ENCODE measurements around the gene CCR3.

Gene CCR3

DNA sequence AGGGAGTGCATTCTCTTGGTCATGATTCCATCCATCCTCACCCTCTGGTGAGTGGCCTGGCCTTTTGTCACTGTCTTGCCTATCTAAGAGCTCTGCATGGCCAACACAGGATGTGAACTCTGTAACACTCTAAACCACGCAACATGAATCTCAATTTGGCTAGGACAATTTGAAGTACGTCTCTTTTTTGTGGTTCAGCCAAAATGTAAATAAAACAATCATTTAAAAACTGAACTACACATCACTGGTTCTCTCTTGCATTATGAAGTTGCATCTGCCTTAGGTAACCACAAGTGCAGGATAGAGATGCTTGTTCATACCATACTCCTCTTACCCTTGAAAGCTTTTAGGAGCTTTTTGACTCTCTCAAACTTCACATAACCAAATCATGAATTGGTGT, 27.3 kb downstream of the CCR3 start:
- Histone ChIP-seq H3K9me3 (ENCODE audit: control insufficient read depth in 2 of 2, low read length in 2 of 2) (no peaks in the 10 kb centered on the region), H3K27me3 (ENCODE audit: control insufficient read depth in 2 of 2, insufficient read depth in 2 of 2, low read length in 2 of 2) (no peaks in the 10 kb centered on the region), H3K27ac (ENCODE audit: low read depth in 2 of 2, low read length in 2 of 2) (no peak overlapping the region), H3K36me3 (ENCODE audit: control insufficient read depth in 2 of 2, insufficient read depth in 2 of 2, low read length in 2 of 2) (no peaks in the 10 kb centered on the region), H3K4me3 (ENCODE audit: low read length in 2 of 2) (no peak overlapping the region), H3K9ac (ENCODE audit: low read depth in 1 of 2, low read length in 2 of 2) (no peak overlapping the region), H3K4me1 (ENCODE audit: control insufficient read depth in 2 of 2, insufficient read depth in 2 of 2, low read length in 2 of 2) (no peaks in the 10 kb centered on the region)

DNA sequence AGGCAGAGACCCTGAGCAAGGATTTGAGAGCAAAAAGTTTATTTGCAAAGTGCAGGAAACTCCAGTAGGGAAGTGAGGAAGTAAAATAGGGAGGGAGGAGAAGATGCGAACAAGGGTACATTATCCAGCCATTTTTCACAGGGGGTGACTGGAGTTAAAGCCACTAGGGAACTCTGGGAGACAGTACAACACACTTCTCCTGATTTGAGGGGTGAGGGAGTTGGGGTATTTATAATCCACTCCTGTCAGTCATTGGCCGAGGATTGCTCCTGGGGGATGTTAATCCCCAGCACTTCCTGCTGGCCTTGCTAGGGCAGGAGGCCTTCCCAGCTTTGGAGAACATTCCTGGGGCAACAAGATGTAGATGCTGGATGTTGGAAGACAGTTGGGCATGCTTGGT, 28.2 kb downstream of the CCR3 start:
- Histone ChIP-seq H3K9ac (ENCODE audit: low read depth in 1 of 2, low read length in 2 of 2) (no peak overlapping the region), H3K4me3 (ENCODE audit: low read length in 2 of 2) (no peak overlapping the region), H3K4me1 (ENCODE audit: control insufficient read depth in 2 of 2, insufficient read depth in 2 of 2, low read length in 2 of 2) (no peaks in the 10 kb centered on the region), H3K27ac (ENCODE audit: low read depth in 2 of 2, low read length in 2 of 2) (no peak overlapping the region), H3K27me3 (ENCODE audit: control insufficient read depth in 2 of 2, insufficient read depth in 2 of 2, low read length in 2 of 2) (no peaks in the 10 kb centered on the region), H3K9me3 (ENCODE audit: control insufficient read depth in 2 of 2, low read length in 2 of 2) (no peaks in the 10 kb centered on the region), H3K36me3 (ENCODE audit: control insufficient read depth in 2 of 2, insufficient read depth in 2 of 2, low read length in 2 of 2) (no peaks in the 10 kb centered on the region)

DNA sequence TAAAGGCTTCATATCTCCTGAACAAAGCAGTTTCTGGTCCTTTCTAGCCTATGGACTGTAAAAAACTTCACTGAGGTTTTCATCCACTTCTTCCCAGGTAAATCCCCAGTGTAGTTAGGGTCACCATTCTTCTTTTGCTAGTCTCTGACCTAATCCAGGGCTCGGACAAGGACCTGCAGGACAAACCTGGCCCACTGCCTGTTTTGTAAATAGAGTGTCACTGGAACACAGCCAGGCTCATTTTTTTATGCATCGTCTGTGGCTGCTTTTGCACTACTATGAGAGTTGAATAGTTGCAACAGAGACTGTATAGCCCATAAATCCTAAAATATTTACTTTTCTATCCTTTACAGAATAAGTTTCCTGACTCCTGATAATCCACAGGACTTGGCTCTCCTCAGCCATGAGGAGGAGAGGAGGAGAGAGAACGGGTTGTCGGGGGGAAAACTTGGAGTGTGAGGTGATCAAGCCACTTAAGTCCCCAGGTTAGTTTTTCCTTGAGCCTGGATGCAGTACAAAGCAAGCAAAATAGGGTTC, 29.0 kb downstream of the CCR3 start:
- Histone ChIP-seq H3K9me3 (ENCODE audit: control insufficient read depth in 2 of 2, low read length in 2 of 2) (no peaks in the 10 kb centered on the region), H3K4me1 (ENCODE audit: control insufficient read depth in 2 of 2, insufficient read depth in 2 of 2, low read length in 2 of 2) (no peaks in the 10 kb centered on the region), H3K9ac (ENCODE audit: low read depth in 1 of 2, low read length in 2 of 2) (no peak overlapping the region), H3K27ac (ENCODE audit: low read depth in 2 of 2, low read length in 2 of 2) (no peak overlapping the region), H3K4me3 (ENCODE audit: low read length in 2 of 2) (no peak overlapping the region), H3K27me3 (ENCODE audit: control insufficient read depth in 2 of 2, insufficient read depth in 2 of 2, low read length in 2 of 2) (no peaks in the 10 kb centered on the region), H3K36me3 (ENCODE audit: control insufficient read depth in 2 of 2, insufficient read depth in 2 of 2, low read length in 2 of 2) (no peaks in the 10 kb centered on the region)

DNA sequence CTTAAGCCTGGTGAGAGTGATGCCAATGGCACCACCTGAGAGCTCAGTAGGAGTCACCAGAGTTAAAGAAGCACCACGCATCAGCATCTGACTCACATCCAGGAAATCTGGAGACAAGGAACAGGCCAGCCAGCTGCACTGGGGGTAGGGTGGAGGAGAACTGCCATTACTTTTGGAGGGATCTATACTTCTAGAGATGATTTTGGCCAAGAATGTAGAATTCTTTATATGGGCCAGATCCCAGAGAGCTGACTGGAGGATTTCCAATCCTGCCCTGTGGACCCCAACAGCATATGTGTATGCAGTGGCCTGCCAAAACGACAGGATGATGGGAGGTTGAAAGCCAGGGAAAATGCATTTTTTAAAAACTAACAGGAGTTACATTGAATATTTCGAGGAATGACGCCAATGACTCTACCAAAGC, 29.8 kb downstream of the CCR3 start:
- Histone ChIP-seq H3K36me3 (ENCODE audit: control insufficient read depth in 2 of 2, insufficient read depth in 2 of 2, low read length in 2 of 2) (no peaks in the 10 kb centered on the region), H3K9ac (ENCODE audit: low read depth in 1 of 2, low read length in 2 of 2) (no peak overlapping the region), H3K9me3 (ENCODE audit: control insufficient read depth in 2 of 2, low read length in 2 of 2) (no peaks in the 10 kb centered on the region), H3K27ac (ENCODE audit: low read depth in 2 of 2, low read length in 2 of 2) (no peak overlapping the region), H3K4me3 (ENCODE audit: low read length in 2 of 2) (no peak overlapping the region), H3K27me3 (ENCODE audit: control insufficient read depth in 2 of 2, insufficient read depth in 2 of 2, low read length in 2 of 2) (no peaks in the 10 kb centered on the region), H3K4me1 (ENCODE audit: control insufficient read depth in 2 of 2, insufficient read depth in 2 of 2, low read length in 2 of 2) (peaks cover 0 to 5% of the 10 kb centered on the region in 2 donors)

DNA sequence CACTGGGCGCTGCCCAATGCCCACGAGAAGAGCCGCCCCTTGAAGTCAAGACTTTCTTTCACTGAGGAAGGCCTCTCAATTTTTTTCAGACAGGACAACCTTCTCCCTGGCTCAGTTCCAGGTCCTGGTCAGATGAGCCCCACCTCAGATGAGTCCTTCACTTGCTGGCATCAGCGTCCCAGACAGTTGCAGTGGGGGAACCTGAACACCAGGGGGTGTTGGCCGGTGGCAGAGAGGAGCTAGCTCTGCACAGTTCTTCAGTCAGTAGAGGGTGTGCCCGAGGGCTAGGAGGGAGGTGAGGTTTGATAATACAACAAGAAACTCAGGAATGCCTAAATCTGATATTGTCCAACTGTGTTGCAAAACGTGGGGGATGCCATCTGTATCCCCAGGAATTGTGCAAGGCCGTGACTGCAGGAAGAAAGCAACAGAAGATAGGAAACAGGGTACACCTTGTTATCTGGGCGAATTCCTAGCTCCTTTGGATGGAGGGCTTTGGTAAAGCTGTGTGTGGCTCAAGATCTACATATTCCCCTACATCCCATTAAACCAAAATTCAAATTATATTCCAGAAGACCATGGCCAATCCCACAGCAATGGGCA, 34.3 kb downstream of the CCR3 start:
- Histone ChIP-seq H3K9ac (ENCODE audit: low read depth in 1 of 2, low read length in 2 of 2) (no peak overlapping the region), H3K4me1 (ENCODE audit: control insufficient read depth in 2 of 2, insufficient read depth in 2 of 2, low read length in 2 of 2) (peaks cover 2 to 8% of the 10 kb centered on the region in 2 donors)

DNA sequence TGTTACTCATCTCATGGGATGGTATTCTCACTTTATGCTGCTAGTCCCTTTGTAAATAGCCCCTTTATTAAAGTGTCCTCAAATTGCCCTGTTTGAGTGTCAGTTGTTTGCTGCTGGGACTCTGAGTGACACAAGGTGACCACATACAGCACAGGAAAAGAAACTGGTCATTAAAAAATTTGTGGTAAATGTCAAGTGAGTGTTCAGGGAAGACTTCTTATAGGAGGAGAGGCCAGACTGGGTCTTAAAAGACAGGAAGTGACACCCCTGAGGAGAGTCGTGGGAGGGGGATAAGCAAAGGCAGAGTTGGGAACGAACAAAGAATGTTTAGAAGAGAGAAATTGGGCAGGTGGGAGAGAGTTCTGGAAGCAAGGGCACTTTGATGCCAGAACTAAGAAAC, 35.2 kb downstream of the CCR3 start:
- H3K4me3 ChIP-seq (ENCODE audit: low read length in 2 of 2): no peak overlapping the region
- H3K9ac ChIP-seq (ENCODE audit: low read depth in 1 of 2, low read length in 2 of 2): no peak overlapping the region
- no peaks in the 10 kb centered on the region for H3K27me3 ChIP-seq (ENCODE audit: control insufficient read depth in 2 of 2, insufficient read depth in 2 of 2, low read length in 2 of 2)
- peak overlapping the region in 1 of 2 donors; percentile 13 for H3K27ac ChIP-seq (ENCODE audit: low read depth in 2 of 2, low read length in 2 of 2)
- no peaks in the 10 kb centered on the region for H3K36me3 ChIP-seq (ENCODE audit: control insufficient read depth in 2 of 2, insufficient read depth in 2 of 2, low read length in 2 of 2)
- peaks cover 0 to 3% of the 10 kb centered on the region in 2 donors for H3K9me3 ChIP-seq (ENCODE audit: control insufficient read depth in 2 of 2, low read length in 2 of 2)
- peaks cover 2 to 8% of the 10 kb centered on the region in 2 donors for H3K4me1 ChIP-seq (ENCODE audit: control insufficient read depth in 2 of 2, insufficient read depth in 2 of 2, low read length in 2 of 2)

More for the DNA sequence above, 34.3 kb downstream of the CCR3 start:
- Histone ChIP-seq H3K9me3 (ENCODE audit: control insufficient read depth in 2 of 2, low read length in 2 of 2) (peaks cover 0 to 3% of the 10 kb centered on the region in 2 donors), H3K27ac (ENCODE audit: low read depth in 2 of 2, low read length in 2 of 2) (no peak overlapping the region), H3K4me3 (ENCODE audit: low read length in 2 of 2) (no peak overlapping the region), H3K27me3 (ENCODE audit: control insufficient read depth in 2 of 2, insufficient read depth in 2 of 2, low read length in 2 of 2) (no peaks in the 10 kb centered on the region), H3K36me3 (ENCODE audit: control insufficient read depth in 2 of 2, insufficient read depth in 2 of 2, low read length in 2 of 2) (no peaks in the 10 kb centered on the region)

DNA sequence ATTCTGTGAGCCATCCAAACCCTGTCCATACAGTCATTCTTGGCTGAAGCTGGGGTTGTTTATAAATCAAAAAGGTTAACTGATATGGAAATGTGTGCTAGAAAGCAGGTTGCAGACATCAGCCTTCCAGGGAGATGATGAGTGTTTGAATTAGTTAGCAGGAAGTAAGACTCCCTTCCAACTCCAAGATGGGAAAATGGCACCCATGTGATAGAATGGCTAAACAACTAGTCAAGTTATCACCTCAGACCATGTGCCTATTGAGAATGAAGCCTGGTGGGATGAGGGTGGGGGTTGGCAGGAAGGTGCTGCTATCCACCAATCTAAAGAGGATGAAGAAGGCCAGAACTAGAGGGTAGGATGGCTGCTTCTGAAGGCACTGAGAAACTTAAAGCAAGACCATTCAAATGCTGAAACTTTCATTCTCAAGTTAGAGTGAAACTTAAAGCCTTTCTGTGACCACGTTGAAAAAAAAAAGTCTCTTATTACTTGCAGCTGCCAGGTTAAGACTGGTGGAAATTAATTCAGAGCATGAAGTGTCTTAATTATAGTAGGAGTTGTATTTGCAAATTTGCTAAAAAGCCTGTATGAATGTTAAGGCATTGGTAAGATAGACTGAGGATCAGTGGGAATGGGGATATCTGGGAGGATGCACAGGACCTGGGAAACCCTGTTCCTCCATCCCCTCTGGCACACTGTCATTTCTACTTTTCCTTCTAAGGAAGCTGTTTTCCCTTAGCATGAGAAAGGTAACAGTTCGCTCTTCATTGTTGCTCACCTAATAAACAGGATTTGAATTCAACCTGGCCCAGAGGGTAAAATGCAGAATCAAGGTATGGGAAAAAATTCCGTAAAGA, 36.8 kb downstream of the CCR3 start:
- Histone ChIP-seq H3K4me1 (ENCODE audit: control insufficient read depth in 2 of 2, insufficient read depth in 2 of 2, low read length in 2 of 2) (peaks cover 2 to 11% of the 10 kb centered on the region in 2 donors), H3K9ac (ENCODE audit: low read depth in 1 of 2, low read length in 2 of 2) (no peak overlapping the region), H3K9me3 (ENCODE audit: control insufficient read depth in 2 of 2, low read length in 2 of 2) (peaks cover 0 to 3% of the 10 kb centered on the region in 2 donors), H3K4me3 (ENCODE audit: low read length in 2 of 2) (no peak overlapping the region), H3K27ac (ENCODE audit: low read depth in 2 of 2, low read length in 2 of 2) (peak overlapping the region in 1 of 2 donors; percentile 26), H3K27me3 (ENCODE audit: control insufficient read depth in 2 of 2, insufficient read depth in 2 of 2, low read length in 2 of 2) (no peaks in the 10 kb centered on the region), H3K36me3 (ENCODE audit: control insufficient read depth in 2 of 2, insufficient read depth in 2 of 2, low read length in 2 of 2) (no peaks in the 10 kb centered on the region)

DNA sequence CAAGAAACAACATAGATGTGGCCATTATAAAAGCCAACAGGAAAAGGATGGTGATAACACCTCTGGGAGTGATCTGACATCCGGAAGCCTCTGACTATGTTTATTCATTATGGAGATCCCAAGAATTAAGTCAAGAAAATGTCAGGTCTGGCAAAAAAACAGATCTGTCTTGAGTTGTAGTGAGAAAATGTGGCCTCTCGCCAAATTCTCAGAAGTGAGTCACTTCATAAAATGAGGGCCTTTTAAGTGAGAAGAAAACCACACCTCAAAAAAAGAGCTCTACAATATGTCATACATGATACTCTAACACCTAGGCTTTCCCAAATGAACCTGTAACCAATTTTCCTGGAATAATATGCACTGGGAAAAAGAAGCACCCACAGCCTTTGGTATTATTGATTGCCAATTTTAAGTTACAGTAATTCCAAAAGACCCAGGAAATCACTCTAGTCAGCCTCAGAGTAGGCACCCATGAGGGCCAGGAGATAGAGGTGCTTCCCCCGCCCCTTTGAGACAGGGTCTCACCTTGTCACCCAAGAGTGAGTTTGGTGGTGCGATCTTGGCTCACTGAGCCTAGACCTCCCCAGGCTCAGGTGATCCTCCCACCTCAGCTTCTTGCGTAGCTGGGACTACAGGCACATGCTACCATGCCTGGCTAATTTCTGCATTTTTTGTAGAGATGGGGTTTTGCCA, 38.0 kb downstream of the CCR3 start:
- Histone ChIP-seq H3K36me3 (ENCODE audit: control insufficient read depth in 2 of 2, insufficient read depth in 2 of 2, low read length in 2 of 2) (no peaks in the 10 kb centered on the region), H3K4me3 (ENCODE audit: low read length in 2 of 2) (peak overlapping the region in 1 of 2 donors; percentile 7)

DNA sequence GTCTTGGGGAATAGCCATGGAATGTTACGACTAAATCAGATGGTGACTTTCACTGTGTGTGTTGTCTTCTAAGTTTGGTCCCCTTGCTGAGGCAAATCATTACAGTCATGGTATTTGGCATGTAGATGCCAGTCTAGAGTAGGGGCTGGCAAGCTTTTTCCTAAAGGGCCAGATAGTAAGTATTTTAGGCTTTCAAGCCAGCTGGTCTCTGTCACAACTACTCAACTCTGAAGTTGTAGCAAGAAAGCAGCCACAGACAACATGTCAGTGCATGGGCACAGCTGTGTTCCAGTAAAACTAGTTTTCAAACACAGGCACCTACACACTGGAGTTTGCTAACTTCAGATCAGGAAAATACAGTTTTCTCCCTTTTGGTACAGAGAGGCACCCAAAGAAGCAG, 39.3 kb downstream of the CCR3 start:
- Histone ChIP-seq H3K4me3 (ENCODE audit: low read length in 2 of 2) (no peak overlapping the region), H3K4me1 (ENCODE audit: control insufficient read depth in 2 of 2, insufficient read depth in 2 of 2, low read length in 2 of 2) (peaks cover 2 to 11% of the 10 kb centered on the region in 2 donors), H3K9me3 (ENCODE audit: control insufficient read depth in 2 of 2, low read length in 2 of 2) (peaks cover 0 to 3% of the 10 kb centered on the region in 2 donors), H3K9ac (ENCODE audit: low read depth in 1 of 2, low read length in 2 of 2) (no peak overlapping the region), H3K36me3 (ENCODE audit: control insufficient read depth in 2 of 2, insufficient read depth in 2 of 2, low read length in 2 of 2) (no peaks in the 10 kb centered on the region), H3K27me3 (ENCODE audit: control insufficient read depth in 2 of 2, insufficient read depth in 2 of 2, low read length in 2 of 2) (no peaks in the 10 kb centered on the region), H3K27ac (ENCODE audit: low read depth in 2 of 2, low read length in 2 of 2) (no peak overlapping the region)

More for the DNA sequence above, 38.0 kb downstream of the CCR3 start:
- Histone ChIP-seq H3K27ac (ENCODE audit: low read depth in 2 of 2, low read length in 2 of 2) (peak overlapping the region in 1 of 2 donors; percentile 70), H3K9ac (ENCODE audit: low read depth in 1 of 2, low read length in 2 of 2) (no peak overlapping the region), H3K9me3 (ENCODE audit: control insufficient read depth in 2 of 2, low read length in 2 of 2) (peaks cover 0 to 3% of the 10 kb centered on the region in 2 donors), H3K4me1 (ENCODE audit: control insufficient read depth in 2 of 2, insufficient read depth in 2 of 2, low read length in 2 of 2) (peaks cover 2 to 11% of the 10 kb centered on the region in 2 donors), H3K27me3 (ENCODE audit: control insufficient read depth in 2 of 2, insufficient read depth in 2 of 2, low read length in 2 of 2) (no peaks in the 10 kb centered on the region)

DNA sequence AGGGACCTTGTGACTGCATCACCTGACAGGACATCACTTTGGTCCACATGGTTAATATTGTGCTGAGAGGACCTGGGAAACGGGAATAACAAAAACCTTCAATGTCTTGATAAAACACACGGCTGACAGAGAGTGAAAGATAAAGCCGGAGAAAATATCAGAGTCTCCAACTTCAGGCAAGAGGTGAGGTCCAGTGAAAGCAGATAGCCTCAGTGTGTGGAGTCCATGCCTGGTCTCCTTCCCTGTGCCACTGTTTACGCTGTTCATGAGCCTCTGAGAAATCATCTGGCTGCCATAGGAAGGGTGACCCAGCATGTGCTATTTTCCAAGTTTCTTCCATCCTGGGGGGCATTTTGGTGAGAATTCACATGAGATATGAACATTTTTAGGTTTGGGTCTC, 39.8 kb downstream of the CCR3 start:
- Histone ChIP-seq H3K27me3 (ENCODE audit: control insufficient read depth in 2 of 2, insufficient read depth in 2 of 2, low read length in 2 of 2) (no peaks in the 10 kb centered on the region), H3K4me1 (ENCODE audit: control insufficient read depth in 2 of 2, insufficient read depth in 2 of 2, low read length in 2 of 2) (peaks cover 2 to 6% of the 10 kb centered on the region in 2 donors), H3K9ac (ENCODE audit: low read depth in 1 of 2, low read length in 2 of 2) (no peak overlapping the region), H3K27ac (ENCODE audit: low read depth in 2 of 2, low read length in 2 of 2) (no peak overlapping the region), H3K36me3 (ENCODE audit: control insufficient read depth in 2 of 2, insufficient read depth in 2 of 2, low read length in 2 of 2) (no peaks in the 10 kb centered on the region), H3K4me3 (ENCODE audit: low read length in 2 of 2) (no peak overlapping the region), H3K9me3 (ENCODE audit: control insufficient read depth in 2 of 2, low read length in 2 of 2) (peaks cover 0 to 3% of the 10 kb centered on the region in 2 donors)
